ENCODE data around the gene ADSS1. TPM values are rescaled to one million over a fixed set of nuclear protein-coding genes. Genes with fewer than 3 reads are reported as not detected.

Gene ADSS1
- total RNA-seq, 1 donor = 4.3 TPM

DNA sequence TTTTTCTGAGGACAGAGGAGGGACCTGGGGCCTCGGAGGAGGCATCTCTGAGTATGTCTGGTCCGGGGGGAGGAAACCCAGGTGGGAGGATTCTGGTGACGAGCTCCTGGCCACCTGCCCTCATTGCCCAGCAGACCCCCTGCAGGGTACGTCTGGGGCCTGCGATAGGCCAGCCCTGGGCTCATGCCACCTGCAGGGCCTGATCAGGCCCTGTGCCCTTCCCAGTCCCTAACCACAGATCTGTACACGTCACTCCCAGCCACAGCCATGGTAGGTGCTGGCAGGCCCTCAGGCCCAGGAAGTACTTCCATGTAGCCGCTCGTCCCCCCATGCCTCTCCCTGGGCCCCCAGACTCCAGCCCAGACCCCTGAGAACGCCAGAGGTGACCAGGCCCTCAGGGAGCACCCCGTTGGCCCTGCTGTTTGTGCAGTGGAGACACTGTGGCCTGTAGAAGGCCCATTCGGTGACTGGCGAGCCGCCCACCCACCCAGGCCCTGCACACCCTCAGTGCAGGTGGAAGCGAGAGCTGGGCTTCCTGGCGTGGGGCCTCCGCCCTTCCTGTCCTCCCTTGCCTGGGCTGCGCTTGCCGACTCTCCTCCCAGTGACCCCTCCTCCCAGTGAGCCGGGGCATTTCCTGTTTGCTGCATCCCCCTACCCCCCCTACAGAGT is 28.9 kb upstream of the ADSS1 start:
- H3K27ac ChIP-seq (ENCODE audit: low read depth, low read length) = no peak overlapping the region
- TF ChIP-seq, protein P1, sequence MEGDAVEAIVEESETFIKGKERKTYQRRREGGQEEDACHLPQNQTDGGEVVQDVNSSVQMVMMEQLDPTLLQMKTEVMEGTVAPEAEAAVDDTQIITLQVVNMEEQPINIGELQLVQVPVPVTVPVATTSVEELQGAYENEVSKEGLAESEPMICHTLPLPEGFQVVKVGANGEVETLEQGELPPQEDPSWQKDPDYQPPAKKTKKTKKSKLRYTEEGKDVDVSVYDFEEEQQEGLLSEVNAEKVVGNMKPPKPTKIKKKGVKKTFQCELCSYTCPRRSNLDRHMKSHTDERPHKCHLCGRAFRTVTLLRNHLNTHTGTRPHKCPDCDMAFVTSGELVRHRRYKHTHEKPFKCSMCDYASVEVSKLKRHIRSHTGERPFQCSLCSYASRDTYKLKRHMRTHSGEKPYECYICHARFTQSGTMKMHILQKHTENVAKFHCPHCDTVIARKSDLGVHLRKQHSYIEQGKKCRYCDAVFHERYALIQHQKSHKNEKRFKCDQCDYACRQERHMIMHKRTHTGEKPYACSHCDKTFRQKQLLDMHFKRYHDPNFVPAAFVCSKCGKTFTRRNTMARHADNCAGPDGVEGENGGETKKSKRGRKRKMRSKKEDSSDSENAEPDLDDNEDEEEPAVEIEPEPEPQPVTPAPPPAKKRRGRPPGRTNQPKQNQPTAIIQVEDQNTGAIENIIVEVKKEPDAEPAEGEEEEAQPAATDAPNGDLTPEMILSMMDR (IDR thresholded peaks at IDR 0.05; ENCODE audit: extremely low read depth, low read depth, low read length) = no peak

DNA sequence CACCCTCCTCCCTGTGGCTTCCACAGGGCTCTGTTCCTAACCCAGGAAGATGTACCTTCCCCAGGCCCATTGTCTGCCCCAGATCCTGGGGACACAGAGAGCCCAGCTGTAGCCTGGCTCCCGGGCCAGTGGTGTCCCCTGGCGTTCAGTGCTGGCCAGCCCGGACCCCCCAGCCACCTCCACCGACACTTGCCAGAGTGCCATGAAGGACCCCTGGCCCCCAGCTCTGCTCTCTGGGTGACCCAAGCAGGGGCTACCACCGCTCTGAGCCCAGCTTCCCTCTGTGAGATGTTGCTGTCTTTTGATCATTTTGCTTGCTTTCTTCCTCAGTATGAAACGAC is 28.4 kb upstream of the ADSS1 start:
- TF ChIP-seq, protein P1 (IDR thresholded peaks at IDR 0.05; ENCODE audit: extremely low read depth, low read depth, low read length) = no peak
- Histone ChIP-seq H3K27me3 (ENCODE audit: insufficient read depth, low read length) (no peaks in the 10 kb centered on the region), H3K27ac (ENCODE audit: low read depth, low read length) (no peak overlapping the region), H4K20me1 (ENCODE audit: insufficient read depth, low read length) (peaks cover 88% of the 10 kb centered on the region), H3K36me3 (ENCODE audit: insufficient read depth, low read length) (peaks cover 11% of the 10 kb centered on the region), H3K4me1 (ENCODE audit: insufficient read depth, low read length) (peaks cover 11% of the 10 kb centered on the region), H3K4me2 (ENCODE audit: insufficient read depth, low read length) (no peak overlapping the region), H2AFZ (ENCODE audit: low read length) (no peak overlapping the region), H3K9me3 (ENCODE audit: low read depth, low read length) (no peaks in the 10 kb centered on the region), H3K4me3 (ENCODE audit: insufficient read depth, low read length) (no peak overlapping the region), H3K79me2 (ENCODE audit: insufficient read depth, low read length) (peaks cover 100% of the 10 kb centered on the region)
- no peak for DNase-seq (ENCODE audit: insufficient read length, low spot score, missing footprints)

More for the DNA sequence above, 28.9 kb upstream of the ADSS1 start:
- no peak for DNase-seq (ENCODE audit: insufficient read length, low spot score, missing footprints)
- Histone ChIP-seq H3K27me3 (ENCODE audit: insufficient read depth, low read length) (no peaks in the 10 kb centered on the region), H3K36me3 (ENCODE audit: insufficient read depth, low read length) (peaks cover 10% of the 10 kb centered on the region), H2AFZ (ENCODE audit: low read length) (no peak overlapping the region), H3K9me3 (ENCODE audit: low read depth, low read length) (no peaks in the 10 kb centered on the region), H3K4me2 (ENCODE audit: insufficient read depth, low read length) (no peak overlapping the region), H3K4me1 (ENCODE audit: insufficient read depth, low read length) (peaks cover 11% of the 10 kb centered on the region), H3K4me3 (ENCODE audit: insufficient read depth, low read length) (no peak overlapping the region), H4K20me1 (ENCODE audit: insufficient read depth, low read length) (peaks cover 88% of the 10 kb centered on the region), H3K79me2 (ENCODE audit: insufficient read depth, low read length) (peaks cover 100% of the 10 kb centered on the region)

DNA sequence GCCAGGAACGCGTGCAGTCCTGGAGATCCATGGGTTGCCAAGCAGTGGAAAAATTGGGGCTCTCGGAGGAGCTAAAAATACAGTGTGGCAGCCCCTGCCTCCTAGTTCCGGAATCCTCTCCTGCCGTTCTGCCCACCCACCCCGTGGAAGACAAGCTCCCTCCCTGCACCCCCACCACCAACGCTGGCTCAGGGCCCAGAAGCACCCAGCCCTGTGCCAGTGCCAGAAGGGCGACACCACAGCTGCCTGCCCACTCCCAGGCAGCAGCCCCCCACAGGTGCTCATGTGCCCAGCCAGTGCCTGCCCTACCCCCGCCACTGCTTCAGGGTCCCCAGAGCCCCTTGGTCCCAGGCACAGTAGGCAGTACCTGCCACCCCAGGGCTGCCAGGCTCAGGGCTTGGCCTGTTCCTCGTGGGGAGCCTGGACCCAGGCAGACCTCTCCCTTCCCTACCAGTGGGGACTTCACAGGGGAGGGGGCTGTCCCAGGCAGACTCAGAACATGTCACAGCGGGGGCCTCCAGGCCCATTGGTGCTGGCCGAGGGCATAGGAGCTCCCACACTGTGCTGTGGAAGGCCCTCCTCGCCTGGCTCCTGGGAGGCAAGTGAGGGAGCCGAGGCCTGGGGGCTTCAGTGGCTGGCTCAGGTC is 27.2 kb upstream of the ADSS1 start:
- TF ChIP-seq, protein P1 (IDR thresholded peaks at IDR 0.05; ENCODE audit: extremely low read depth, low read depth, low read length) = no peak
- Histone ChIP-seq H3K27ac (ENCODE audit: low read depth, low read length) (no peak overlapping the region), H3K4me3 (ENCODE audit: insufficient read depth, low read length) (no peak overlapping the region), H4K20me1 (ENCODE audit: insufficient read depth, low read length) (peaks cover 85% of the 10 kb centered on the region), H2AFZ (ENCODE audit: low read length) (no peak overlapping the region), H3K79me2 (ENCODE audit: insufficient read depth, low read length) (peaks cover 100% of the 10 kb centered on the region), H3K4me1 (ENCODE audit: insufficient read depth, low read length) (peaks cover 2% of the 10 kb centered on the region), H3K36me3 (ENCODE audit: insufficient read depth, low read length) (peaks cover 13% of the 10 kb centered on the region), H3K27me3 (ENCODE audit: insufficient read depth, low read length) (no peaks in the 10 kb centered on the region), H3K4me2 (ENCODE audit: insufficient read depth, low read length) (no peak overlapping the region), H3K9me3 (ENCODE audit: low read depth, low read length) (no peaks in the 10 kb centered on the region)
- no peak for DNase-seq (ENCODE audit: insufficient read length, low spot score, missing footprints)

DNA sequence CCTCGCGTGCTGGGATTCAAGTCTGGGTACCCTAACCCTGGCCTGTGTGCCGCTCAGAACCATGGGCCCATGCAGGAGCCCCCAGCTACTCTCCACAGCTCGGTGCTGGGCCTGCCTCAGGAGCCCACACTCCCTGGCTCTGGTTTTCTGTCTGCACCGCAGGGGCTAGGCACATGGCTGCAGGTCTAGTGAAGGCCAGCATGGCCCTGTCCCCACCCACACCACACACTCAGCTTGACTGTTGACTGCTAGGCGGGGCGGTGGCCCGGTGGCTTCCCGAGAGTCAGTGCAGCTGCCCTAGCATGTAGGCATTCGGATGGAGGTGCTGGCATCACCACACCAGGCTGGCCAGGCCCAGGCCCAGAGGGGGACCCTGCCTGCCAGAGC is 26.7 kb upstream of the ADSS1 start:
- TF ChIP-seq, protein P1 (IDR thresholded peaks at IDR 0.05; ENCODE audit: extremely low read depth, low read depth, low read length) = no peak
- H3K79me2 ChIP-seq (ENCODE audit: insufficient read depth, low read length) = peaks cover 100% of the 10 kb centered on the region
- H3K4me2 ChIP-seq (ENCODE audit: insufficient read depth, low read length) = no peak overlapping the region
- no peak overlapping the region for H3K4me3 ChIP-seq (ENCODE audit: insufficient read depth, low read length)
- peaks cover 13% of the 10 kb centered on the region for H3K36me3 ChIP-seq (ENCODE audit: insufficient read depth, low read length)
- no peak overlapping the region for H2AFZ ChIP-seq (ENCODE audit: low read length)
- H3K4me1 ChIP-seq (ENCODE audit: insufficient read depth, low read length) = peaks cover 2% of the 10 kb centered on the region
- peaks cover 82% of the 10 kb centered on the region for H4K20me1 ChIP-seq (ENCODE audit: insufficient read depth, low read length)
- H3K27me3 ChIP-seq (ENCODE audit: insufficient read depth, low read length) = no peaks in the 10 kb centered on the region
- no peak for DNase-seq (ENCODE audit: insufficient read length, low spot score, missing footprints)
- H3K27ac ChIP-seq (ENCODE audit: low read depth, low read length) = no peak overlapping the region
- no peaks in the 10 kb centered on the region for H3K9me3 ChIP-seq (ENCODE audit: low read depth, low read length)
